Testis (tissue), 3 donors: ENCODE measurements around the gene NPHP4. TPM values are rescaled to one million over a fixed set of nuclear protein-coding genes. Genes with fewer than 3 reads are reported as not detected.

Experiments used
- DNase-seq: peaks from one replicate; pipeline ENCODE4 v3.0.0-alpha.2; 2019
- H3K27ac ChIP-seq, 2 donors: fragments of 200-600 bp; sonication (generic); one replicate each; pipeline ENCODE4 v1.5.1; 2019
- H3K27me3 ChIP-seq: fragments of 200-600 bp; sonication (generic); one replicate; pipeline ENCODE4 v1.5.1; 2019
- H3K36me3 ChIP-seq: fragments of 200-600 bp; sonication (generic); one replicate; pipeline ENCODE4 v1.5.1; 2017; ENCODE audit warnings: low read depth; ENCODE audit errors: missing control alignments
- H3K4me1 ChIP-seq: fragments of 200-600 bp; sonication (generic); one replicate; pipeline ENCODE4 v1.5.1; 2019
- H3K4me3 ChIP-seq, 2 donors: fragments of 200-600 bp; sonication (generic); one replicate each; pipeline ENCODE4 v1.5.1; 2017 to 2019
- H3K9me3 ChIP-seq: fragments of 200-600 bp; sonication (generic); one replicate; pipeline ENCODE4 v1.5.1; 2017
- CTCF ChIP-seq, 3 experiments: fragments of 450-650 bp in 2 of 3; fragments of 200-600 bp in 1 of 3; sonication (generic) in 1 of 3; IDR thresholded peaks; one replicate each; pipeline ENCODE4 v1.5.1; 2016 to 2019; ENCODE audit warnings: antibody characterized with exemption in 3 of 3, mild to moderate bottlenecking in 2 of 3, moderate library complexity in 1 of 3
- POLR2A ChIP-seq: fragments of 450-650 bp; IDR thresholded peaks from one replicate; pipeline ENCODE4 v1.6.1; 2017; ENCODE audit warnings: antibody characterized with exemption, mild to moderate bottlenecking, moderate library complexity
- WGBS, 2 donors: methylation state at CpG; one replicate each; pipeline ENCODE4 v1.1.5; 2018; 5-methylcytosine and 5-hydroxymethylcytosine counted together
- intact Hi-C: fragments of 100-400 bp; cut with DNase I; formaldehyde crosslinking; loops from one replicate; pipeline ENCODE4 v1.15.1; 2023; ENCODE audit warnings: low total_unique reads
- polyA plus RNA-seq: library from polyadenylated mRNA; stranded (reverse); fragments of 350-450 nt; fragmentation: Illumina TruSeq; extraction: RNeasy Lipid Tissue Mini Kit (QIAGEN cat#74804); gene quantifications from one replicate; pipeline ENCODE4 v1.2.3, GENCODE V29; 2014; ENCODE audit warnings: low read depth, low replicate concordance; ENCODE audit not compliant: insufficient read depth
- total RNA-seq, 2 donors: library from RNA; depleted of rRNA; stranded (reverse); fragments of >200 nt; gene quantifications; one replicate each; pipeline ENCODE4 v1.2.3, GENCODE V29; 2016

NPHP4 gene
- total and polyA plus RNA-seq, 3 donors from 2014 or later: 26.3 to 65.9 (median 49.4) TPM

- 90 to 92% methylated on average over 6 to 7 of the region's 7 CpGs for WGBS, 2 donors
- no peaks in the 10 kb centered on the region for H3K36me3 ChIP-seq
- H3K27ac ChIP-seq: no peak overlapping the region
- TF ChIP-seq CTCF (IDR thresholded peaks at IDR 0.05) (no peak), POLR2A (no peak)
- no peaks in the 10 kb centered on the region for H3K27me3 ChIP-seq
- no peak for DNase-seq
- H3K9me3 ChIP-seq: no peaks in the 10 kb centered on the region
- peaks cover 9% of the 10 kb centered on the region for H3K4me1 ChIP-seq
- intact Hi-C loops: no loop called here
- no peak overlapping the region for H3K4me3 ChIP-seq
These were observed 46.4 kb upstream of the NPHP4 start for GRCh38 chr1:6038603-6039002.

- DNase-seq: no peak
These were observed 45.1 kb upstream of the NPHP4 start for GRCh38 chr1:6037338-6037762.

GRCh38 chr1:6035719-6036118 lies 43.5 kb upstream of the NPHP4 start:
- no peaks in the 10 kb centered on the region for H3K27me3 ChIP-seq
- no peak for DNase-seq
- peaks cover 9% of the 10 kb centered on the region for H3K4me1 ChIP-seq
- WGBS, 2 donors: 78% methylated on average over 12 of the region's 12 CpGs
- H3K9me3 ChIP-seq: no peaks in the 10 kb centered on the region
- no peak overlapping the region for H3K4me3 ChIP-seq
- H3K27ac ChIP-seq: no peak overlapping the region
- TF ChIP-seq CTCF (IDR thresholded peaks at IDR 0.05) (no peak), POLR2A (no peak)
- intact Hi-C loops: no loop called here
- H3K36me3 ChIP-seq: no peaks in the 10 kb centered on the region

More at GRCh38 chr1:6037338-6037762, 45.1 kb upstream of the NPHP4 start:
- H3K27ac ChIP-seq: no peak overlapping the region
- H3K4me1 ChIP-seq: peaks cover 9% of the 10 kb centered on the region
- no peak for TF ChIP-seq POLR2A
- no peak for TF ChIP-seq CTCF (IDR thresholded peaks at IDR 0.05)
- intact Hi-C loops: no loop called here
- WGBS, 2 donors: 58 to 80% methylated on average over 6 to 9 of the region's 9 CpGs
- no peaks in the 10 kb centered on the region for H3K27me3 ChIP-seq
- H3K9me3 ChIP-seq: no peaks in the 10 kb centered on the region
- H3K36me3 ChIP-seq: no peaks in the 10 kb centered on the region
- no peak overlapping the region for H3K4me3 ChIP-seq

- TF ChIP-seq POLR2A (no peak), CTCF (IDR thresholded peaks at IDR 0.05) (no peak)
- peaks cover 6% of the 10 kb centered on the region for H3K4me1 ChIP-seq
- no peak for DNase-seq
- no peaks in the 10 kb centered on the region for H3K9me3 ChIP-seq
- WGBS, 2 donors: 64 to 77% methylated on average over 15 of the region's 15 CpGs
- H3K36me3 ChIP-seq: no peaks in the 10 kb centered on the region
- no peaks in the 10 kb centered on the region for H3K27me3 ChIP-seq
- intact Hi-C loops: no loop called here
- H3K4me3 ChIP-seq: no peak overlapping the region
- no peak overlapping the region for H3K27ac ChIP-seq
These were observed 43.1 kb upstream of the NPHP4 start for GRCh38 chr1:6035303-6035702.

GRCh38 chr1:6034750-6035096 lies 42.5 kb upstream of the NPHP4 start:
- Histone ChIP-seq H3K4me3 (no peak overlapping the region), H3K36me3 (no peaks in the 10 kb centered on the region), H3K27ac (no peak overlapping the region), H3K9me3 (no peaks in the 10 kb centered on the region), H3K4me1 (peaks cover 5% of the 10 kb centered on the region), H3K27me3 (no peaks in the 10 kb centered on the region)
- TF ChIP-seq POLR2A: no peak
- TF ChIP-seq CTCF (IDR thresholded peaks at IDR 0.05): no peak
- 46 to 78% methylated on average over 10 of the region's 10 CpGs for whole genome bisulfite sequencing, 2 donors
- DNase-seq: no peak
- intact Hi-C loops: no loop called here
